CD4-positive, alpha-beta T cell treated with Interleukin-4 for 1 hour (primary cell): ENCODE measurements around the gene AKR7A3.
"Not testable (repeated sequence)": the region's sequence is repeated elsewhere in the genome, so short reads cannot be mapped to it uniquely, and the experiment has no call there.

Experiments
- DNase-seq, 2 donors: peaks; one replicate each; pipeline ENCODE4 v3.0.0-alpha.2; 2020 to 2022

Gene AKR7A3

DNA sequence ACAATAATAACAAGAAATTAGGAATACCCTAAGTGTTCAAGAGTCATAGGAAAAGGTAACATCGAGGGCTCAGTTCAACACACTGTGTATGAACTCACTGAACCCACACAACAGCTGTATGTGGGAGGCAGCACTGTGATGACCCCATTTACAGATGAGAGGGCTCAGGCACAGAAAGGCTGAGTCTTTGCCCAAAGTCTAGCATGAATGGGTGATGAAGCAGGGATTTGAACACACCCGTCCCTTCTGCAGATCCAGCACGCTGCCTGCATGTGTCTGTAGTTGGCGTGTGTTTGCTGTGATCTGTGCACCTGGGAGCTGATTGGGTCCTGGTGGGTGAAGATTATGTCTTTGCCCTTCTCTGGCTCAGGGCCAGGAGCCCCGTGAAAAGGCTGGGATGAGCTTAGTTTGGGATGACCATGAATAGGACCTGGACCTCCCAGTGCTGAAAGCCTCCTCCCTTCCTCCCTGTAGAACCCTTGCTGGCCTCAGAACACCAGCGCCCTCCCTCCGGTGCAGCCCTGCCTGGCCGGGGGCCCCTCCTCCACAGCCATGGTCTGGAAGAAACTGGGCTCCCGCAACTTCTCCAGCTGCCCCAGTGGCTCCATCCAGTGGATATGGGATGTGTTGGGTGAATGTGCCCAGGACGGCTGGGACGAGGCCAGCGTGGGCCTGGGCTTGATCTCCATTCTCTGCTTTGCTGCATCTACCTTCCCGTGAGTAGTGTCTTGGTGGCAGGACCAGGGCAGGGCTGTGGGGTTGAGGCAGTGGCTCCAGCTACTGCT lies 28.7 kb upstream of the AKR7A3 start:
- DNase-seq = no peak

DNA sequence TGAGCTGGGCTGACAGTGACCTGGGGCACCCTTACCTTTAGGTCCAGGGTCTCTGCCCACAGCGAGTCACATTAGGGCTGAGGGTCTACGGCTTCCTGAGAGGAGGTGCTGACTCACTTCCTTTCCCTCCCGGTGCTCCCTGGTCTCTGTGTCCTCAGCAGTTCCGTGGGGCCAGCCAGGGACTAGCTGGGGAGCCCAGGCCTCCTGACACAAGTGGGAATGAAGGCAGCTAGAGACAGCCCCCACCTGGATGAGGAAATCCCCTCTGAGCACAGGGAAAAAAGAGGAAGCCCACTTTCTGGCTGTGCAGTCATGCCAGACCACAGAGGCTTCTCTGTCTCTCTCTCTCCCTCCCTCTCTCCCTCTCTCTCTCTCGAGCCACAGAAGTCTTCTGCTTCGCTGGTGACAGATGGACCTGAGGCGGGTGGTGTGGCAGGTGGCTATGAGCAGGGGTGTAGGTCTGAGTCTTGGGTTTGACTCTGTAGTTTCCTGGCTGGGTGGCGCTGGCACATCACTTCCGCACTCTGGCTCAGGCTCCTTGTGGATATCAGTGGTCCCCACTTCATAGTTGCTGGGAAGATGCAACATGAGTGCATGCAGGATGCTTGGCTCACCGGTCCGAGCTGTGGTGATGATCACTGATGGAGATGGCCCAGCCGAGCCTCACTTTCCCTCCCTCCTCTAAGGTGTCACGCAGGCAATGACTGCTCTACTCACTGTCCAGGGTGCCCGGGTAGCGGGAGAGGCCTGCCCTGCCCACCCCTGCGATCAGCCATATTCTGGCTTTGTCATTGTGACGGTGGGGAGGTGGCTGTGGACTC lies 27.0 kb upstream of the AKR7A3 start:
- DNase-seq = peak in 1 of 2 donors; percentile 50

GRCh38 chr1:19313961-19314882 lies 25.7 kb upstream of the AKR7A3 start:
- DNase-seq = no peak

DNA sequence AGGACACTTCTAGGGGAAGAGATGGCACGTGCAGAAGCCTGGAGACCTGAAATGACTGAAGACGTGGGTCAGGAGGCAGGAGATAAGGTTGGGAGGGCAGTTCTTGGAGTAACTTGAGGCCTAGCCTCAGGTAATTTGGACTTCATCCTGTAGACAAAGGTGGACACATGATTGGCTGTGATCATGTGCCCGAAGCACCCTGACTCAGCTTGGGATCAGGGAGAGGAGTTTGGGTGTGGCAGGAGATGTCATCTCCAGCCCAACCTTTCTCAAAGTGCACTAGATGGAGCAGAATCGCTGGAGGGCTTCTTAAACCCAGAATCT lies 25.0 kb upstream of the AKR7A3 start:
- no peak for DNase-seq

- DNase-seq = peak; percentile 16 to 20
These were observed 24.4 kb upstream of the AKR7A3 start for GRCh38 chr1:19312782-19313635.

DNA sequence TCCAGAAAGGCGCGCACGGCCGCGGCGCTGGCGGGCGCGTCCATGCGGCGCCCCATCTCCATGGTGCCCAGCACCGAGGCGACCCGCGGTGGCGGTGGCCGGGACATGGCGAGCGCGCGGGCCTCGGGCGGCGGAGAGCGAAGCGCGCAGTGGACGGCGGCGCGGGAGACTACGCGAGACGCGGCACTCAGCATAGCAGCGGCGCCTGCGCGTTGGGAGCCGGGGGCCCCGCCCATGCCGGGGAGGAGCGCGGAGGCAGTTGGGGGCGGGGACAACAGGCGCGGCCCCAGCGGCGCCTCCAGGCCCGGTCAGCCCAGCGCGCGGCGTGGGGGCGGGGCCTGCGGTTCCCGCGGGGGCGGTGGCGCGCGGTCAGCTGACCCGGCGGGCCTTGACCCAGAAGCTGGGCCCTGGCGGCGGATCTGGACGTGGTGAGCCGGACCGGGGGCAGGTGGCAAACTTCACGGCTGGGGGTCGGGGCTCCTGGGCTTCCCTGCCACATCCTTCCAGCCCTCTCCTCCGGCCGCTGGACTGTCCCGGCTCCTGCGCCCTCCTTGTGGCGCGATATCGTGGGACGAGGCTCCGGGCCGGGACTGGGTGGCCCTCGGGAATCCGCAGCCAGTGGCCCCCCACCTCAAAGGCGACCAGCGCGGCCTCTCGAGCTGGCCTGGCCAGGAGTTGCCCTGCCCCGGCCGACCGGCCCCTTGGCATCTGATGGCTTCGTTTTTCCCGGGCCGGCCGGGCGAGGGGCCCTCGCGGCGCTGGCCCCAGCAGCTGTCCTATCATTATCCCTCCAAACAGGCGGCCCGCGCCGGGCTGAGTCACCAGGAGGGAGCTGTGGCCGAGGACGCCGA lies 23.6 kb upstream of the AKR7A3 start, which contains the start of the genes AKR7A2 and SLC66A1:
AKR7A2 (minus strand) TSS at position 214 of the 851 bp plus-strand sequence; CDS start at position 194, 20 bp downstream.
SLC66A1 (plus strand) TSS at position 396 of the 851 bp plus-strand sequence. CDS start 5,352 bp downstream, outside the sequence.
- DNase-seq = peak; percentile 87 to 92

DNA sequence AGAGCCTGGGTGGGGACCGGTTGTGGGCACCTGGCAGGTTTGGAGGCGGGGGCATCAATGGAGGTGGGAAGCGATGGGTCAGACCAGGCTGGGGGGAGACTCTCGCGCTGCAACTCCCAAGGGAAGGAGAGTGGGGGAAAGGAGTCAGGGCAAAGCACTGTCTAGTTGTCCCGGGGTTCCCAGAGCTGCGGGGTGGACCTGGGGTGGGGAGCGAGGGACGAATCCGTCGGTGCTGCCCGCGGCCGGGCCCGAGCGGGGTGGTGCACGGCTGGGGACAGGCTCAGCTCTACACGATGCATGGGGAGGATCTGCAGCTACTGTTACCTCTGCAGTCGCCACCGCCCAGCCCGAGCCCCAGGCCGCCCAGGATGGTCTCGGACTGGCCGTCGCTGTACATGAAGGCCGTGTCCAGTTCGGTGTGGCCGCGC lies 22.9 kb upstream of the AKR7A3 start:
- DNase-seq = peak in 1 of 2 donors; percentile 14

- DNase-seq = no peak
These were observed 22.3 kb upstream of the AKR7A3 start for GRCh38 chr1:19310720-19311502.

GRCh38 chr1:19310061-19310460 lies 21.5 kb upstream of the AKR7A3 start:
- DNase-seq = no peak

DNA sequence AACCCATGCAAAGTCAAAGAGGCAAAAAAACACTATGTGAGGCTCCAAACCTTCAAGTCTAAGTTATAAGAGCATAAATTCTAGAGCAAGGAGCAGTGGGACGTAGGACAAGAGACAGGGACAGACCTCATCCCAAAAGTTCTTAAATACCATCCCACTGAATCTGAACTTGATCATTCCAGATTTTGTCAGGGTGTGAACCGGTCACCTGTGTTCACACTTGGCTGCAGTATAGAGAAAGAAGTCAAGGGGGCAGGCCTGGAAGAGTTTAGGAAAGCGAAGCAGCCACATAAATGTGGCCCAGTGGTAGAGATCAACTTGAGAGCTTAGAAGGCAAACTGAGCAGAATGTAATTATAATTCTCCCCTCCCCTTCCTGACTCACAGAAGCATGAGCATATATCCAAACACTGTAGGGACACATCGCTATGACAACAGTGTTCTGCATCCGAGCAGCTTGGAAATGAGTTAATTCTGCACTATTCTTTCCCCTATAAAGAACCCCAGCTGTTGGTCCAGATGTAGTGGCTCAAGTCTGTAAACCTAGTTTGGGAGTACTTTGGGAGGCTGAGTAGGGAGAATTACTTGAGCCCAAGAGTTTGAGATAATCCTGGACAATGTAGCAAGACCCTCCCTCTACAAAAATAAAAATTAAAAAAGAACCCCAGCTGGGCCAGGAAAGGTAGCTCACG lies 20.7 kb upstream of the AKR7A3 start:
- no peak for DNase-seq

GRCh38 chr1:19308509-19308907 lies 19.9 kb upstream of the AKR7A3 start:
- no peak for DNase-seq

DNA sequence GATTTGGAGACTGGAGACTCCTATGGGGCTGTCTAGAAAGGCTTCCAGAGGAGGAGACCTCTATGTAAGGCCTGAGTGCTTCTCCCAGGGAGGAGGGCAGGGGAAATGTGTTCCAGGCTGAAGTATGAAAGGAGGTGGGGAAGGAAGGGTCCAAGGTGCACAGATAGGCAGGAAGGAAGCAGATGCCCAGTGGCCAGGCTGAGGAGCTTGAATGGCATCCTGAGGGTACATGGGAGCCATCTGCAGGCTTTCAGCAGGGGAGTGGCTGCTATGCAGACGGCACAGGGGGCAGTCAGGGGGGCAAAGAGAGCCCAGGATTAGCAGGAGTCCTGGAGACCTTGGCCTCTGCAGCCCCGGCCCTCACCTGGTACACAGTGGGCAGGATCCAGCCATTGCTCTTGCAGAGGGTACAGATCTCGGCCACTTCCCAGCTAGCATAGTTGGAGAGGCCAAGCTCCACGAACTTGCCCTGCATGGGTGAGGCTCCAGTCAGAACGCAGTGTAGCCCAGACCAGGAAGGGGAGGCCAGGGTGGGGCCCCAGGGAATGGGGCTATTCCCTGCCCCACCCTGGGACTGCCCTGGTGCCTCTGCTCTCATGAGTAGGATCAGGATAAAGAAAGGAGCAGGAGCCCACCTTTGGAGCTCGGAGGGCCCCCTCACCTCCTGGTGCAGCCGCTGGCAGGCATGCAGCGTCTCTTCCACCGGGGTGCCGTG lies 19.4 kb upstream of the AKR7A3 start:
- no peak for DNase-seq

GRCh38 chr1:19306941-19307340 lies 18.4 kb upstream of the AKR7A3 start:
- no peak for DNase-seq

DNA sequence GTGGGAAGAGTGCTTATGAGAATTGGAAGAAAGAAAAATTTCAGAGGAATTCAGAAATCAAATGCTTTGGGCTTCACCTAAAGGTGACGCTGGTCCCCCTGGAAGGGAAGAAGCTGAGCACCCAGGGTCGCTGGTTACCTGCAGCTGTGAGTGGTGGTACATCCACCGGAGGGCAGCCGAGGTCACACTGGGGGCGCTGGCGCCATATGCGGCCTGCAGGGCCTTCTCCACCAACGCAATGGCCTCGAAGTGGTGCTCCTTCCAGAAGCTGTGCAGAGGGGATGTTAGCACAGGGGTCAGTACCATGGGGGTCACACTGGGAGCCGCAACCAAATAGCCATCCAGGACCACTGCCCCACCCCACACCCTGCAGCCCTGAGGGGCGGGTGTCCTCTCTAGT lies 17.3 kb upstream of the AKR7A3 start:
- no peak for DNase-seq

DNA sequence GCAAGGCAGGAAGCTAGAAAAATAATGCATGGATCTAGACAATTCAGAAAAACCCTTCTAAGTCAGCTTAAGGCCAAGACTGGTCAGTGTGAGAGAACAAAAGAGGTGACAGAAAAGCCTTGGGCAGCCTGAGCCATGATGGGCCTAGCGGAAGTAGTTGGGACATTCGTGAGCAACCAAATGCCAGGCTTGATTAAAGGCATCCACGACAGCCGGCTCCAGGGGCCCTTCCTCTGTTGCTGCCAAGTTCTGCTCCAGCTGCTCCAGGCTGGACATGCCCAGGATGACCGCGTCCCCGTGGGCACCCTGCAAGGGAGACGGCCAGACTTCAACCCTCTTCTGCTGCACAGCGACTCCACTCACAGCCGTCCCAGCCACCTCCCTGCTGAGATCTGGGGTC lies 15.5 kb upstream of the AKR7A3 start:
- DNase-seq = not testable (repeated sequence)

DNA sequence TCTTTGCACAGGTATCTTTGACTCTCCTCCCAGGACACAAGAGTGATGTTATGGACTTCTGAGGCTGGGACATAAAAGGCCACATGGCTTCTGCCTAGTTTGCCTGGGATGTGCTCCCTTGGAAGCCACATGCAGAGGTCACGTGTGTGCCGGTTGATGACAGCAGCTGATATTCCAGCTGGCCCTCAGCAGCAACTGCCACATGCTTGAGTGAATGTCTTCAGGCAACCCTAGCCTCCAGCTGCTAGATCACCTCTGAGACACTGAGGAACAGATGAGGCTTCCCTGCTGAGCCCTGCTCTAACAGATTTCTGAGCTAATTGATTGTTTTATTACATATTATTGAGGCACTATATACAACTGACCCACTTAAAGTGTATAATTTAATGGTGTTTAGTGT lies 11.6 kb upstream of the AKR7A3 start:
- DNase-seq = no peak

- DNase-seq = no peak
These were observed 6.1 kb upstream of the AKR7A3 start for GRCh38 chr1:19294638-19295037.

DNA sequence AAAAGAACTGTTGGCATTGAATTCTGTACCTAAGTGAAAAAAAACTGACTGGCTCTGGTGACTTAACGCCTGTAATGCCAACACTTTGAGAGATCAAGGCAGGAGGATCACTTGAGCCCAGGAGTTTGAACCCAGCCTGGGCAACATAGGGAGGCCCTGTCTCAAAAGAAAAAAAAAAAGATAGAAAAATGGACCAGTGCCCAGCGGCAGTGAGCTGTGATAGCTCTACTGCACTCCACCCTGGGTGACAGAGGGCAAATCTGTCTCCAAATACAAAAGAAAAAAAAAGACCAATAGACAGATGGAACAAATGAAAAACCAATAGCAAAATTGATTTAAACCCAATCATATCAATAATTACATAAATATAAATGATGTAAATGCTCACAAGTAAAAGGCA lies 674 bp upstream of the AKR7A3 start:
- DNase-seq = no peak
